Subcutaneous adipose tissue (tissue), 4 donors: ENCODE measurements around the gene PRKAG2. TPM values are rescaled to one million over a fixed set of nuclear protein-coding genes. Genes with fewer than 3 reads are reported as not detected.

Experiments
- CTCF ChIP-seq: fragments of 450-650 bp; IDR thresholded peaks from one replicate; pipeline ENCODE4 v1.5.1; 2016; ENCODE audit warnings: low read depth, mild to moderate bottlenecking, control low read depth, antibody characterized with exemption, moderate library complexity
- total RNA-seq, 4 donors: library from RNA; depleted of rRNA; stranded (reverse); fragments of >200 nt; gene quantifications; one replicate each; pipeline ENCODE4 v1.1.0, GENCODE V29; 2016

Gene PRKAG2
- total RNA-seq, 4 donors from 2014 or later: 47.1 to 77.6 (median 67.6) TPM

GRCh38 chr7:151776446-151776845 lies 100.5 kb downstream of the PRKAG2 start:
- TF ChIP-seq CTCF: no peak

- TF ChIP-seq CTCF: no peak
Observed at GRCh38 chr7:151775547-151776443, 101.1 kb downstream of the PRKAG2 start.

- no peak for TF ChIP-seq CTCF
Observed at GRCh38 chr7:151774951-151775350, 102.0 kb downstream of the PRKAG2 start.

- no peak for TF ChIP-seq CTCF
Observed at GRCh38 chr7:151773797-151774196, 103.1 kb downstream of the PRKAG2 start.

- no peak for TF ChIP-seq CTCF
Observed at GRCh38 chr7:151770232-151770631, 106.7 kb downstream of the PRKAG2 start.

- TF ChIP-seq CTCF: no peak
Observed at GRCh38 chr7:151769188-151769821, 107.6 kb downstream of the PRKAG2 start.

GRCh38 chr7:151768805-151769187 lies 108.1 kb downstream of the PRKAG2 start:
- no peak for TF ChIP-seq CTCF
